Activated T-helper 17 cell treated with anti-CD3 and anti-CD28 coated beads, Interleukin-2, amount 50 U/mL, for 72 hours (primary cell): ENCODE data around the gene CAMK1. TPM values are rescaled to one million over a fixed set of nuclear protein-coding genes. Genes with fewer than 3 reads are reported as not detected.

Experiments
- ATAC-seq: fragments of 150-1000 bp; cut with Tn5 transposase; replicated peaks from 2 replicates; pipeline ENCODE4 v1.10.0; 2021; ENCODE audit warnings: mild to moderate bottlenecking, moderate library complexity
- H3K27ac Mint-ChIP-seq: one replicate; pipeline ENCODE4 v1.8.0; 2022; ENCODE audit warnings: mixed read lengths
- H3K27me3 Mint-ChIP-seq: one replicate; pipeline ENCODE4 v1.8.0; 2022; ENCODE audit warnings: mixed read lengths
- H3K36me3 Mint-ChIP-seq: one replicate; pipeline ENCODE4 v1.8.0; 2022; ENCODE audit warnings: low read depth, mild to moderate bottlenecking, mixed read lengths
- H3K4me1 Mint-ChIP-seq: one replicate; pipeline ENCODE4 v1.8.0; 2022; ENCODE audit warnings: mixed read lengths
- H3K4me3 Mint-ChIP-seq: one replicate; pipeline ENCODE4 v1.8.0; 2022; ENCODE audit warnings: mild to moderate bottlenecking, mixed read lengths
- H3K9me3 Mint-ChIP-seq: one replicate; pipeline ENCODE4 v1.8.0; 2022; ENCODE audit warnings: mixed read lengths
- total RNA-seq, 2 donors: library from RNA; stranded (reverse); gene quantifications; one replicate each; pipeline ENCODE4 v1.2.3, GENCODE V29; 2022

The CAMK1 gene
- total RNA-seq, 2 donors from 2014 or later: 23.9 to 75.4 TPM

DNA sequence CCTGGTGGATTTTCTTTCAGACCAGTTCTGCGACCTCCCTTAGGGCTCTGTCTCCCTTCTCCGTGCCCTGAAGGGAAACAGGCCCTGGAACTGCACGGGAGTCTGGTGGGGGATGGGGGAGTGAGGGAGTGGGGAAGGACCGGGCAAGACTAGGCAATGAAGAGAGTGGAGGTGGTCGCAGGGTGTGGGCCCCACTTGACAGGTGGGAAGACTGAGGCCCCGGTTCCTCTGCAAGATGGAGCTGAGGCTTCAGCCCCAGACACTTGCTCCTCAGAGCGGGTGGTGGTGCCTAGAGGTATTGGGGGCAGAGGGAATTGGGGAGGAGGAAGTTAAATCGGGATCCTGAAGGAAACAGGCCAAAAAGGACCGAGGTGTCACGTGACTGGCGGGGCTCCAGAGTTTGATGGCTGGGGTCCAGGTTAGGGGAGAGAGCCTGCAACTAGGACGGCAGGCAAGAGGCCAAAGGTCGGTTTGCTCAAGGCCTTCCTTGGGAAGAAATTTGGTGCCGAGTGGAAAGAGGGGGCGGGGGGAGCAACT, 597 bp upstream of the CAMK1 start:
- ATAC-seq: no peak
- no peaks in the 10 kb centered on the region for H3K9me3 Mint-ChIP-seq
- no peaks in the 10 kb centered on the region for H3K27me3 Mint-ChIP-seq
- H3K4me3 Mint-ChIP-seq: peak overlapping the region; percentile 87
- peak overlapping the region; percentile 70 for H3K27ac Mint-ChIP-seq
- H3K4me1 Mint-ChIP-seq: peaks cover 18% of the 10 kb centered on the region
- H3K36me3 Mint-ChIP-seq: peaks cover 41% of the 10 kb centered on the region

DNA sequence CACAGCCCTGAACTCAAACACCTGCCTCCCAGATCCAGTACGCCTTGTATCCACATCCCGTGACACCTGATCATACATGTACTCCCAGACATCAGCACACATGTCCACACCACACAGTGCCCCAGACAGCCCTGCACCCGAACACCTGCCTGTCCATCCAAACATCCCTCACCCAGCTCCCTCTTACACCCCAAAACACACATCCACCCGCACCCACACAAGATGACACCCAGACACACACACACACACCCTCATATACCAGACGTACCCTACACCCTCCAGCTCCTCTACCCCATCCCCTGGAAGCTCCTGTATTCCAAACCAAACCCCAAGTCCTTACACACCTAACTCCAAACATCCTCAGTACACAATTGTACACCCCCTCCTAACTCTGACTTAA, 735 bp downstream of the CAMK1 start:
- Mint-ChIP-seq H3K27ac (peak overlapping the region; percentile 90), H3K9me3 (no peaks in the 10 kb centered on the region), H3K4me1 (peaks cover 18% of the 10 kb centered on the region), H3K4me3 (peak overlapping the region; percentile 87), H3K27me3 (no peaks in the 10 kb centered on the region), H3K36me3 (peaks cover 54% of the 10 kb centered on the region)
- ATAC-seq: no peak

DNA sequence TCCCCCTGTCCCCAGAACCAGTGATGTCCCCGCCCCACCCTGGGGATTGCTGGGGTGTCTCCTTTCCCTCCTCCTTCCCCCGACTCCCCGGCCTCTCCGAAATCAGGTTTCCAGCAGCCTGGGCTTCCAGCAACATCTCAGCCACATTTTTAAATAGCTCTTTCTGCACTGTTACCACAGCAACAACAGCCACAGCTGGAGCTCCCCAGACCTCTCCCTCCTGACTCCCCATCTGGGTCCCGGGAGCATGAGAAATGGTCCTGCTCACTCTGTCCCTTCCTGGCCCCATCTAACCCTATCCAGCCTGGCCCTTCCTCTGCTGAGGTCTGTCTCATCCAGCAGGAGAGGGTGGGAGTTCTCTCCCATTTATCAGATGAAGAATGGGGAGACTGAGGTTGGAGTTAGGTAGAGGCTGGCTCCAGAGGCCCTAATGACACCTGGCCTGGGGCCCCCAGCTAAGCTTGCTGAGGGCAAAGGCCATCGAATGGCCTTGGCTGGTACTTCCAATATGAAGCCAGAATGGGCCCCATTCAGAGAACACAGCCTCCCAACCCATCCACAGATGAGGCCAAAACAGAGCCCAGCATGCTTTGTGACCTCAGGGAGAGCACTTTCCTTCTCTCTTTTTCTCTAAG, 1.5 kb downstream of the CAMK1 start:
- Mint-ChIP-seq H3K9me3 (no peaks in the 10 kb centered on the region), H3K4me1 (peaks cover 18% of the 10 kb centered on the region), H3K36me3 (peaks cover 62% of the 10 kb centered on the region), H3K27me3 (no peaks in the 10 kb centered on the region), H3K27ac (peak overlapping the region; percentile 90), H3K4me3 (peak overlapping the region; percentile 87)
- no peak for ATAC-seq

DNA sequence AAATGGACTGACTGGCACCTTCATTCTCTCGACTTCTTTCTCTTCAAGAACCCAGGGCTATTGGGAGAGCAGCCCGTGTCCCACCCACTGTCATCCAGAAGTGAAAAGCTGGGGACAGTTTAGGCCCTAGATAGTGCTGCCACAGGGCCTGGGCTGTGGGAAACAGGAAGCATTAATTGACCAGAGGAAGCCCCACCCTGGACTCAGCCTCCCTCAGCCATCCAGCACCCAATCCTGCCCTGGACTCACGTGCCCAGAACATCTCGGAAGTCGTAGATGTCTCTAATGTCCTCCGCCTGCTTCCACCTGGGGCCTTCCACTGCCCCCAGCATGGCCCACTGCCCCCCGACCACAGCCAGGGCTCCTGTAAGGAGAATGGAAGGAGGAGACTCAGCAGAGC, 2.3 kb downstream of the CAMK1 start:
- no peaks in the 10 kb centered on the region for H3K9me3 Mint-ChIP-seq
- no peak for ATAC-seq
- H3K36me3 Mint-ChIP-seq: peaks cover 70% of the 10 kb centered on the region
- peak overlapping the region; percentile 6 for H3K27ac Mint-ChIP-seq
- no peaks in the 10 kb centered on the region for H3K27me3 Mint-ChIP-seq
- peak overlapping the region; percentile 87 for H3K4me3 Mint-ChIP-seq
- peaks cover 18% of the 10 kb centered on the region for H3K4me1 Mint-ChIP-seq

DNA sequence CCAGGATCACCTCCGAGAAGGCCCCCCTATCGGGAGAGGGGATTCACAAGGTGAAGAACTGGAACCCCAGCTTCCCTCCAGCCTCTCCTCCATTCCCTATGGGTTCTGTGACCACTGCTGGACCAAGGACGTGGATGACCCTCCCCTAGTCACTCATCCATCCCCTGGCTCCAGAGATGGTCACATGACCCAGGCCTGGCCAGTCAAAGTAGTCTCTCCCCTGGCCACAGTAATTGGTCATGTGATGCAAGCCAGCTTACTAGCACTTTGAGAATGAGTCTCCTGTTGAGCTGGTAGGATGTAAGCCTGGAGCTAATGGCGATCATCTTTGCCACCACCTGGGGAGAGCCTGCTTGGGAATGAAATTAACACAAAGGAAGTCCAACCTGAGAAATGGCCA, 3.9 kb downstream of the CAMK1 start:
- Mint-ChIP-seq H3K9me3 (no peaks in the 10 kb centered on the region), H3K27ac (no peak overlapping the region), H3K36me3 (peaks cover 86% of the 10 kb centered on the region), H3K4me1 (peaks cover 21% of the 10 kb centered on the region), H3K27me3 (no peaks in the 10 kb centered on the region), H3K4me3 (peak overlapping the region; percentile 29)
- ATAC-seq: no peak

DNA sequence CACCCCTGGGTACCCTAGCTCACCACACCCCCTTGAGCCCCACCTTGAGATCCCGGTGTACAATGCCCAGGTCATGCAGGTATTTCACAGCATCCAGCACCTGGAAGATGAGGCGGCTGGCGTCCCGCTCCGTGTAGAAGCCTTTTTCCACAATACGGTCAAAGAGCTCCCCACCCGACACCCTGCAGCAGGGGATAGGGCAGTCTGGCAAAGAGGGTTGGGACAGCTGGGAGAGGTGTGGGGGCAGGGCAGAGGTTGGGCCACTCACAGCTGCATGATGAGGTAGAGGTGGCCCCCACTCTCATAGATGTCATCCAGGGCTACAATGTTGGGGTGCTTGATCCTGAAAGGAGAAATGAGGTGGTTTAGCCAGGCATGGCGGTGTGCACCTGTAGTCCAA, 6.9 kb downstream of the CAMK1 start:
- Mint-ChIP-seq H3K36me3 (peaks cover 99% of the 10 kb centered on the region), H3K27me3 (no peaks in the 10 kb centered on the region), H3K4me3 (no peak overlapping the region), H3K27ac (no peak overlapping the region), H3K4me1 (peaks cover 14% of the 10 kb centered on the region), H3K9me3 (no peaks in the 10 kb centered on the region)
- no peak for ATAC-seq

DNA sequence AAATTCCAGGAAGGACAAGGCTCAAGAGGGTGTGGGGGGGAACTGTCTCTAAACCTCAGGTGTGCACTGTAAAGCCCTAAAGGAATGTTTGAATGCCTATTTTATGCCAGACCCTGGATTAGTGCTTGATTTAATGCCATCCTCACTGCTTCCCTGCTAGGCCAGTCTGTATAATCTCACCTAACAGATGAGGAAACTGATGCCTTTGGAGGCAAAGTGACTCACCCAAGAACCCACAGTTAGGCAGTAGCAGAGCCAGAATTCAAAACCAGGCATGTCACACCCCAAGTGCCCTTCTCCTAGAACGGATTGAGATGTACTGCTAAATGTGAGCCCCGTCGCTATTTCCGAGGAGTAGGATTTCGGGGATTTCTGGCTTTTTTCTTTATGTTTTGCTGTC, 7.8 kb downstream of the CAMK1 start:
- Mint-ChIP-seq H3K4me1 (peaks cover 11% of the 10 kb centered on the region), H3K36me3 (peaks cover 97% of the 10 kb centered on the region), H3K4me3 (no peak overlapping the region), H3K9me3 (no peaks in the 10 kb centered on the region), H3K27ac (no peak overlapping the region), H3K27me3 (no peaks in the 10 kb centered on the region)
- ATAC-seq: peak; percentile 44

DNA sequence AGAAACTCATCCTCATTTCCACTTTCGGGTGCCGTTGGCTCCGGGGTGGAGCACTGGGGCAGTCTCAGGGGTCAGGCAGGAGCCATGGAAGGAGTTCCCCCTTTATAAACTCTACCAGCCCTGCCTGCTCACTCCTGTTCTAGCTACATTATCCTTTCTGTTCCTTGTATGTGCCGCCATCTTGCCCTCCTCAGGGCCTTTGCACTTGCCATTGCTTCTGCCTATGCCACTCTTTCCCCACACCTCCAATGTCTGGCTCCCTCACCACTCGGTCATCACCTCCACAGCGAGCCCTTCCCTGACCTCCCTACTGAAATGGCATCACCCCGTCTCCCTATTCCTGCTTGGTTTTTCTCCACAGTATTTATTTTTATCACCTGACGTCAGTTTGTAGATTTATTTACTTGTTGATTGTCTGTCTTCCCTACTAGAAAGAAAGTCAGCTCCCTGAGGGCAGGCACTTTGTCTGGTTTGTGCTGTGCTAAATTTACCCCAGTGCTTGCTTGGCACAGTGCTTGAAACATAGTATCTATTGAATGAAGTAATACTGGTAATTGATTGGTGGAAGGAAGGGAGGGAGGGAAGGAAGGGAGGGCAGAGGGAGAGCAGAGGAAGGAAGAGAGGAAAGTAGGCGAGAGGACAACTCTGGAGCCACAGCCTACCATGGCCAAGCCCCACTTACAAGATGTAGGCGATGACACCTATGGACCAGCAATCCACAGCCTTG, 8.8 kb downstream of the CAMK1 start:
- no peak for ATAC-seq
- Mint-ChIP-seq H3K36me3 (peaks cover 97% of the 10 kb centered on the region), H3K9me3 (no peaks in the 10 kb centered on the region), H3K27ac (peak overlapping the region; percentile 2), H3K4me1 (peaks cover 8% of the 10 kb centered on the region), H3K4me3 (no peak overlapping the region), H3K27me3 (no peaks in the 10 kb centered on the region)

DNA sequence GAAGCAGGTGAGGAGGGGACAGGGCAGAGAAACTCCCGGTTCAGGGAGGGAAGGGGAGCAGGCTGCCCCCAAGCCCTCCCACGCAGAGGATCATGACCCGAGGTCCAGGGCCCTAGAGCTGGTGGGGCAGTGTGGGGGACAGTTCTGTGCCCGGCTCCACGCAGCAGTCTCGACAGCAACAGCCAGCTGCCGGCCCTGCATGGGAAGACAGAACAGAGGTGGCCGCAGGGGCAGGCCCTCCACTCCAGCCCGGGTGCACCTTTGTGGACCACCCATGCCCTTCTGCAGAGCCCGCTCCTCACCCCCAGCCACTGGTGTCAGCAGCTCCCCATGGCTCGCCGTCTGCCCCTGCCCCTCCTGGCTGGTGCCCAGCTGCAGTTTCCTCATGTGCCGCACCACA, 12.3 kb downstream of the CAMK1 start:
- no peak for ATAC-seq
- H3K27ac Mint-ChIP-seq: no peak overlapping the region
- H3K9me3 Mint-ChIP-seq: no peaks in the 10 kb centered on the region
- H3K4me1 Mint-ChIP-seq: peaks cover 20% of the 10 kb centered on the region
- H3K36me3 Mint-ChIP-seq: peaks cover 97% of the 10 kb centered on the region
- H3K27me3 Mint-ChIP-seq: no peaks in the 10 kb centered on the region
- H3K4me3 Mint-ChIP-seq: no peak overlapping the region

DNA sequence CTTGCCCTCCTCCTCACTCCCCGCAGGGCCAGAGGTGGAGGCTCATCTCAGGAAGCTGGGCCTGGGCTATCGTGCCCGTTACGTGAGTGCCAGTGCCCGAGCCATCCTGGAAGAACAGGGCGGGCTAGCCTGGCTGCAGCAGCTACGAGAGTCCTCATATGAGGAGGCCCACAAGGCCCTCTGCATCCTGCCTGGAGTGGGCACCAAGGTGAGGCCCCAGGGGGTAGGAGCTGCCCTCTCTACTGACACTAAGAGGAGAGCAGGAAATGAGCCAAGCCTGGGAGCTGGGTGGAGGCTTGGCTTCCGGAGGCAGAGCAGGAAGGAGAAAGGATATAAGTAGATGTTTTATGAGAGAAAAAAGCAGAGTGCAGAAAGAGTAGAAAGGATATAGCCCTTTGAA, 15.1 kb downstream of the CAMK1 start:
- H3K4me3 Mint-ChIP-seq: peak overlapping the region; percentile 36
- no peak for ATAC-seq
- H3K27me3 Mint-ChIP-seq: no peaks in the 10 kb centered on the region
- peaks cover 97% of the 10 kb centered on the region for H3K36me3 Mint-ChIP-seq
- H3K9me3 Mint-ChIP-seq: no peaks in the 10 kb centered on the region
- peaks cover 20% of the 10 kb centered on the region for H3K4me1 Mint-ChIP-seq
- peak overlapping the region; percentile 37 for H3K27ac Mint-ChIP-seq

DNA sequence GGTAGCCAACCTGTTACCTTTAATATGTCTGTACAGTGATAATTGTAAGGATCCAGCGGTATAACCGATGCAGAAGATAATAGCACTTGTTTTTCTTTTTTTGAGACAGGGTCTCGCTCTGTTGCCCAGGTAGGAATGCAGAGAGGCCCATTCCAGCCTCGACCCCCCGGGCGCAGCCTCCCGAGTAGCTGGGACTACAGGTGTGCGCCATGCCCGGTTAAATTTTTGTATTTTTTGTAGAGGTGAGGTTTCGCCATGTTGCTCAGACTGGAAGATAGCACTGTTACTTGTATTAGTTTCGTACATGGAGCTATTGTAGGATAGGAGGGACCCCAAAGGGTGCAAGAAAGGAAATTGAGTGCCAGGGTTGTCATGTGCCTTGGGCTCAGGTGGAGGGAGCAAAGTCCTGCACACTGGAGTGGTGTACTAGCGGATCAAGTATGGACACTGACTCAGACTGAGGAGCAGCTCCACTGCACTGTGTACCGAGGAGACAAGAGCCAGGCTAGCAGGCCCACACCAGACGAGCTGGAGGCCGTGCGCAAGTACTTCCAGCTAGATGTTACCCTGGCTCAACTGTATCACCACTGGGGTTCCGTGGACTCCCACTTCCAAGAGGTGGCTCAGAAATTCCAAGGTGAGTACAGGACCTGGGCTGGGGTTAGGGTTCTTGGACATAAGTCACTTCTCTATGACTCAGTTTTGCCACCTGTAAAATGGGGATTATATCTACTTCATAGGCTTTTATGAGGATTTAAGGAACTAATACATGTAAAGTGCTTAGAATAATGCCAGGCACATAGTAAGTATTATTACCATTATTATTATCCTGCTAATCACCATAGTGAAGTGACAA, 19.0 kb downstream of the CAMK1 start:
- H3K4me3 Mint-ChIP-seq: peak overlapping the region; percentile 99
- H3K27ac Mint-ChIP-seq: peak overlapping the region; percentile 90
- H3K27me3 Mint-ChIP-seq: no peaks in the 10 kb centered on the region
- peaks cover 20% of the 10 kb centered on the region for H3K4me1 Mint-ChIP-seq
- ATAC-seq: no peak
- peaks cover 97% of the 10 kb centered on the region for H3K36me3 Mint-ChIP-seq
- no peaks in the 10 kb centered on the region for H3K9me3 Mint-ChIP-seq

DNA sequence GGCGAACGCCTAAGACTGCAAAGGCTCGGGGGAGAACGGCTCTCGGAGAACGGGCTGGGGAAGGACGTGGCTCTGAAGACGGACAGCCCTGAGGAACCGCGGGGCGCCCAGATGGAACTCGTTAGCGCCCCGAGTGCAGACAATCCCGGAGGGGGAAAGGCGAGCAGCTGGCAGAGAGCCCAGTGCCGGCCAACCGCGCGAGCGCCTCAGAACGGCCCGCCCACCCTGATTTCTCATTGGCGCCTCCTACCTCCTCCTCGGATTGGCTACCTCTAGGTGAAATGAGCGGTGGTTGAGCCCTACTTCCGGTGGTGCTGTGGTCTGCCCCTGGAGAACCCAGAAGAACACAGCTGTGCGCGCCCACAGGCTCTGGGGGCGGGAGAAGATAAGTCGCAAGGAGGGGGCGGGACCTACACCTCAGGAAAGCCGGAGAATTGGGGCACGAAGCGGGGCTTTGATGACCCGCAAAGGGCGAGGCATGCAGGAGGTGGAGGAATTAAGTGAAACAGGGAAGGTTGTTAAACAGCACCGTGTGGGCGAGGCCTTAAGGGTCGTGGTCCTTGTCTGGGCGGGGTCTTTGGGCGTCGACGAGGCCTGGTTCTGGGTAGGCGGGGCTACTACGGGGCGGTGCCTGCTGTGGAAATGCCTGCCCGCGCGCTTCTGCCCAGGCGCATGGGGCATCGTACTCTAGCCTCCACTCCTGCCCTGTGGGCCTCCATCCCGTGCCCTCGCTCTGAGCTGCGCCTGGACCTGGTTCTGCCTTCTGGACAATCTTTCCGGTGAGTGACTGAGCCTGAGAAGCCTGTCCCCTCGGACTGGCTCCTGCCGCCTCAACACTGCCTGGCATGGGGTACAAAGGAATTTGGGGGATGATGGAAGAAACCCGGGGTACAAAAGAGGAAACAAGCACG, 19.8 kb downstream of the CAMK1 start, which contains the start of gene OGG1:
Gene OGG1, plus strand, starts transcription at position 308 of the 911 bp plus-strand sequence. Its CDS starts 335 bp downstream, at position 643.
- H3K4me1 Mint-ChIP-seq: peaks cover 20% of the 10 kb centered on the region
- H3K36me3 Mint-ChIP-seq: peaks cover 97% of the 10 kb centered on the region
- H3K9me3 Mint-ChIP-seq: no peaks in the 10 kb centered on the region
- peak within 1 kb of the TSS; percentile 99 for H3K4me3 Mint-ChIP-seq
- peak within 1 kb of the TSS; percentile 90 for H3K27ac Mint-ChIP-seq
- ATAC-seq: peak; percentile 96
- no peaks in the 10 kb centered on the region for H3K27me3 Mint-ChIP-seq

DNA sequence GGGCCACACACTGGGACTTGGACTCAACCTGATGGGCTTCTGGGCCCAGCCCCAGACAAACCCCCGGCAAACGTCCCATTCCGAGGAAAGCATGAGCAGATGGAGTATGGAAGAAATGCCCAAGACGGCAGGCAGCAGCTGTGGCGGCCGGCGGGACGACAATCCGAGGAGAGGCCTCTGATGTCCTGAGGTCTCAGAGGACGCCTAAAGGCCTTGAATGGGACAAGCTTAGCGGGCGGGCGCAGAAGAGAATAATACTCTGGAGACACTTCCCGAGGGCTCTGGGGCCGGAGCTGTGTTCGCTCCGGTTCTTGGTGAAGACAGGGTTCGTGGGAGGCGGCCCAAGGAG, 20.5 kb downstream of the CAMK1 start:
- H3K4me1 Mint-ChIP-seq: peaks cover 14% of the 10 kb centered on the region
- peaks cover 97% of the 10 kb centered on the region for H3K36me3 Mint-ChIP-seq
- H3K9me3 Mint-ChIP-seq: no peaks in the 10 kb centered on the region
- no peak for ATAC-seq
- peak overlapping the region; percentile 99 for H3K4me3 Mint-ChIP-seq
- H3K27me3 Mint-ChIP-seq: no peaks in the 10 kb centered on the region
- H3K27ac Mint-ChIP-seq: peak overlapping the region; percentile 90

DNA sequence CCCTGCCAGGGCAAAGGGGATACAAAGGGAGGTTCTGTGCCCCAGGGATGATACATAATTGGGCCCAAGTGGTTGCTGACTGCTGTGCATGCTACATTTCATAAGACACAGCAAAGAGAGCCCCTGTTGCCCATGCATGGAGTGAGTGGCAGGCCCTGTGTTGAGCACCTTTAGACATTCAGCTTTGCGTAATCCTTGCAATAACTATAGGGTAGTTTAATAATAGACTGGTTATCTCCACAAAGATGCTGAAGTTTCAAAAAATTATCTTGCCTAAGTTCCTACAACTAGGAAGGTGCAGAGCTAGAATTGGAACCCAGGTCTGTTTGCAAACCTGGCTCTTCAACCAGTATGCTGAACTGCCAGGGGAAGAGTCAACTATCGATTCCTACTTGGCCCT, 21.7 kb downstream of the CAMK1 start:
- Mint-ChIP-seq H3K4me1 (peaks cover 7% of the 10 kb centered on the region), H3K9me3 (no peaks in the 10 kb centered on the region), H3K4me3 (no peak overlapping the region), H3K36me3 (peaks cover 97% of the 10 kb centered on the region), H3K27ac (no peak overlapping the region), H3K27me3 (no peaks in the 10 kb centered on the region)
- ATAC-seq: no peak
